Measurements from ENCODE around the gene PRR14L.

The PRR14L gene

DNA sequence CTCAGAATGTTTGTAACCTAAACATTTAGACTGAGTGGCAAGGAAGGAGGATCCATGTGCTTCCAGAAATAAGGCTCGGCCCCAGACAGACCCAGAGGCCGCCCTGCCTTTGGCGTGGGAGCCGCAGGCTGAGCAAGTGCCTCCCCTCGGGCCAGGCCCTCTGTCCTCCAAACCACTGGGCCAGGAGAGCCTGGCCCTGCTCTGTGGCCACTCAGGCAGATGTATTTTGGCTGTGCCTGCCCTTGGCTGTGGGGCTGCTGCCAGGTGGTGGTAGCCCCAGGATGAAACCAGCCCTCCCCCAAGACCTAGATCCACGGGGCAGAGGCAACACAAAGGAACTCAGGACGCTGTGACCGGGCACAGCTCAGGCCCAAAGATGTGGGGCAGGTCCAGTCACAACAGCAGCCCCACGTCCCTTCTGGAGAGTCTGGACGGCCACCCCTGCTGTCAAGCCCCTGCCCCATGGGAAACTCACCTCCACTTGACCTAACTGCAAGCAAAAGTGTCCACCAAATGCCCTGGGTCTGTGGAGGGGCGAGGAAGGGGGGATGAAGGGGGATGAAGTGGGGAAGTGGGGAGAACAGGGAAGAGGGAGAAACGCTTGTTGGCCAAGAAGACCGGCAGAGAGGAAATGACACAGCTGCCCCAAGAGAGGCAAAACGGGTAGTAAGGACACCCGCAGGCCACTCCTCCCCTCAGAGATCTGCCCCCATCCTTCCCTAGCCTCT, 111.9 kb downstream of the PRR14L start:
- DNase-seq, result no peak

DNA sequence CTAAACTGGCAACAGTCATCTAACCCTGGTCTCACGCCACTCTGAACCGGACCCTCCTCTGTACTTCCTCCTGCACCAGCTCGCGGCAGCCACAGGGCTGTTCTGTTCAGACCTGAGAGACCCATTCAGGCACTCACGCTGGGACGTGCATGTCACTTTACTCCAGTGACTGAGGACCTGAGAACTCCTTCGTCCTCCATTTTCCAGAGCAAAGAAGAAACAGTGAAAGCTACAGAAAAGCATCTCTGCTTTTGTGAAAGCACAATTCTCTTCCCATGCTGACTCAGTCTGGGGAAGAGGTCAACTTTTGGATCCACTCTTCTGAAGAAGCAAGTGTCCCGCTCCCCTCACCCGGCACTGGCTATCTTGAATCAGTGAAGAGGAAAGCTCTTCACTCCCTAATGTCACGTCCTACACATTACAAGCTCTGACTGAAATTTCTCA, 112.5 kb downstream of the PRR14L start:
- DNase-seq, result no peak

GRCh38 chr22:31635638-31636306, 114.2 kb downstream of the PRR14L start:
- no peak for DNase-seq

- no peak for DNase-seq
Observed at GRCh38 chr22:31631436-31631835, 118.5 kb downstream of the PRR14L start.
